VCaP (cell line): Measurements from ENCODE around the gene LRRIQ3.

ENCODE experiments used
- H3K27ac ChIP-seq: fragments of 450-650 bp; 2 replicates; pipeline ENCODE4 v1.5.1; 2017
- CTCF ChIP-seq: fragments of 450-650 bp; conservative IDR thresholded peaks from 2 replicates; pipeline ENCODE4 v1.5.1; 2017; ENCODE audit warnings: mild to moderate bottlenecking, moderate library complexity

LRRIQ3 gene

GRCh38 chr1:74235153-74235552, 37.2 kb upstream of the LRRIQ3 start, which contains the start of gene TNNI3K:
Gene TNNI3K (plus strand): TSS chr1:74235387. CDS start chr1:74235452, 65 bp downstream.
- no peak within 1 kb of the TSS for H3K27ac ChIP-seq
- TF ChIP-seq CTCF, result no peak

- no peak overlapping the region for H3K27ac ChIP-seq
- no peak for TF ChIP-seq CTCF
Measured at GRCh38 chr1:74223453-74223852, 25.5 kb upstream of the LRRIQ3 start.

GRCh38 chr1:74222701-74223100, 24.7 kb upstream of the LRRIQ3 start:
- H3K27ac ChIP-seq, result no peak overlapping the region
- TF ChIP-seq CTCF, result no peak

- no peak for TF ChIP-seq CTCF
- no peak overlapping the region for H3K27ac ChIP-seq
Measured at GRCh38 chr1:74215229-74215628, 17.3 kb upstream of the LRRIQ3 start.

GRCh38 chr1:74205266-74205665, 7.3 kb upstream of the LRRIQ3 start:
- TF ChIP-seq CTCF, result no peak
- H3K27ac ChIP-seq, result no peak overlapping the region

GRCh38 chr1:74199504-74199903, 1.5 kb upstream of the LRRIQ3 start:
- no peak for TF ChIP-seq CTCF
- no peak overlapping the region for H3K27ac ChIP-seq

GRCh38 chr1:74197255-74197654, 721 bp downstream of the LRRIQ3 start:
- TF ChIP-seq CTCF, result no peak
- peak overlapping the region; percentile 53; the same call in 1 of the 2 replicates for H3K27ac ChIP-seq

- no peak overlapping the region for H3K27ac ChIP-seq
- no peak for TF ChIP-seq CTCF
Measured at GRCh38 chr1:74195339-74195738, 2.6 kb downstream of the LRRIQ3 start.
